ENCODE results near the gene OR7A5. TPM values are rescaled to one million over a fixed set of nuclear protein-coding genes. Genes with fewer than 3 reads are reported as not detected.

The OR7A5 gene
- total and polyA plus RNA-seq, 2 donors from 2014 or later: not detected

DNA sequence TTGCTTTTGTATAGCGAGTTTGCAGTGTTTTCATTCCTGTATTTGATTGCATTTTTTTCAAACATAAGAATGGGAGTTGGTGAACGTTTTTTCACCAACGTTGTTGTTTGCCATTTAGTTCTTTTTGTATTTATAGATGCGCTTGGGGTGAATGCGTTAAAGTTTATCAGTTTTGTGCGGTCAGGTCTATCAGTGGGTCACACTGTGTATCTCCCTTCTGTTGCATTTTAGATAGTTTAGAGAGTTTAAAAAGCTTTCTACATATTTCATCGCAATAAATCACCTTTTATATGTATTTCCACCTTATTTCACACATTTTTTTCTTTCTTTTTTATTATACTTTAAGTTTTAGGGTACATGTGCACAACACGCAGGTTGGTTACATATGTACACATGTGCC, 16.4 kb downstream of the OR7A5 start:
- Histone ChIP-seq H3K36me3 (ENCODE audit: control insufficient read depth in 2 of 3, insufficient read depth in 3 of 3, low read length in 3 of 3) (no peaks in the 10 kb centered on the region), H3K9ac (ENCODE audit: low read length in 3 of 3) (no peak overlapping the region), H3K27me3 (ENCODE audit: control insufficient read depth, insufficient read depth, low read length) (no peaks in the 10 kb centered on the region), H3K4me3 (ENCODE audit: low read length in 3 of 3) (no peak overlapping the region), H3K4me1 (ENCODE audit: control insufficient read depth in 2 of 3, insufficient read depth in 2 of 3, low read depth in 1 of 3, low read length in 3 of 3) (no peaks in the 10 kb centered on the region), H3K27ac (ENCODE audit: low read depth in 2 of 2, low read length in 2 of 2) (no peak overlapping the region), H3K9me3 (ENCODE audit: control insufficient read depth in 2 of 3, insufficient read depth in 1 of 3, low read length in 3 of 3) (no peaks in the 10 kb centered on the region)
- FAIRE-seq: no peak
- TF ChIP-seq CTCF (IDR thresholded peaks at IDR 0.05; ENCODE audit: borderline replicate concordance, extremely low read depth, insufficient read depth): no peak
- DNase-seq: no peak
- intact Hi-C loops (cut with DNase I): no loop called here

- Histone ChIP-seq H3K27me3 (ENCODE audit: control insufficient read depth, insufficient read depth, low read length) (no peaks in the 10 kb centered on the region), H3K27ac (ENCODE audit: low read depth in 2 of 2, low read length in 2 of 2) (no peak overlapping the region), H3K4me1 (ENCODE audit: control insufficient read depth in 2 of 3, insufficient read depth in 2 of 3, low read depth in 1 of 3, low read length in 3 of 3) (no peaks in the 10 kb centered on the region), H3K9me3 (ENCODE audit: control insufficient read depth in 2 of 3, insufficient read depth in 1 of 3, low read length in 3 of 3) (no peaks in the 10 kb centered on the region), H3K4me3 (ENCODE audit: low read length in 3 of 3) (no peak overlapping the region), H3K9ac (ENCODE audit: low read length in 3 of 3) (no peak overlapping the region), H3K36me3 (ENCODE audit: control insufficient read depth in 2 of 3, insufficient read depth in 3 of 3, low read length in 3 of 3) (no peaks in the 10 kb centered on the region)
- DNase-seq: no peak
- intact Hi-C loops (cut with DNase I): no loop called here
- TF ChIP-seq CTCF (IDR thresholded peaks at IDR 0.05; ENCODE audit: borderline replicate concordance, extremely low read depth, insufficient read depth): no peak
- FAIRE-seq: no peak
Measured at GRCh38 chr19:14817052-14817451, 17.9 kb downstream of the OR7A5 start.

GRCh38 chr19:14814982-14815652, 19.9 kb downstream of the OR7A5 start:
- intact Hi-C loops (cut with DNase I): no loop called here

More at GRCh38 chr19:14814982-14815652, 19.9 kb downstream of the OR7A5 start:
- no peak overlapping the region for H3K27ac ChIP-seq (ENCODE audit: low read depth in 2 of 2, low read length in 2 of 2)
- no peak overlapping the region for H3K4me3 ChIP-seq (ENCODE audit: low read length in 3 of 3)
- no peaks in the 10 kb centered on the region for H3K27me3 ChIP-seq (ENCODE audit: control insufficient read depth, insufficient read depth, low read length)
- FAIRE-seq: no peak
- no peaks in the 10 kb centered on the region for H3K9me3 ChIP-seq (ENCODE audit: control insufficient read depth in 2 of 3, insufficient read depth in 1 of 3, low read length in 3 of 3)
- no peak for DNase-seq
- no peak for TF ChIP-seq CTCF (IDR thresholded peaks at IDR 0.05; ENCODE audit: borderline replicate concordance, extremely low read depth, insufficient read depth)
- H3K36me3 ChIP-seq (ENCODE audit: control insufficient read depth in 2 of 3, insufficient read depth in 3 of 3, low read length in 3 of 3): no peaks in the 10 kb centered on the region
- no peaks in the 10 kb centered on the region for H3K4me1 ChIP-seq (ENCODE audit: control insufficient read depth in 2 of 3, insufficient read depth in 2 of 3, low read depth in 1 of 3, low read length in 3 of 3)
- no peak overlapping the region for H3K9ac ChIP-seq (ENCODE audit: low read length in 3 of 3)
